BJ (cell line): ENCODE measurements around the gene KRT76. TPM values are rescaled to one million over a fixed set of nuclear protein-coding genes. Genes with fewer than 3 reads are reported as not detected.

Experiments used
- CTCF ChIA-PET: fragments of 350-600 bp; formaldehyde crosslinking; extraction: SDS; loops from one replicate; lab custom pipeline; 2021; ENCODE audit warnings: antibody characterized with exemption, inconsistent platforms; lab: Yijun Ruan, JAX
- POLR2A ChIA-PET: fragments of 300-600 bp; sonication (Branson Sonifier 250); formaldehyde crosslinking; extraction: SDS; loops from one replicate; lab custom pipeline; 2021; ENCODE audit warnings: antibody characterized with exemption; lab: Charles Lee
- DNase-seq: peaks from one replicate; pipeline ENCODE4 v3.0.0-alpha.2; 2011; ENCODE audit warnings: low read depth
- H3K27me3 ChIP-seq: 2 replicates; pipeline ENCODE4 v1.6.0; 2011; ENCODE audit warnings: low read length; ENCODE audit not compliant: control insufficient read depth, insufficient read depth
- H3K36me3 ChIP-seq: 2 replicates; pipeline ENCODE4 v1.5.1; 2011; ENCODE audit warnings: low read length; ENCODE audit not compliant: control insufficient read depth, insufficient read depth
- H3K4me3 ChIP-seq: 2 replicates; pipeline ENCODE4 v1.5.1; 2011; ENCODE audit warnings: low read depth, mild to moderate bottlenecking, control low read depth, low read length
- polyA plus RNA-seq: library from polyadenylated mRNA; depleted of rRNA; stranded (reverse); fragments of >200 nt; gene quantifications from 2 replicates; pipeline ENCODE4 v1.2.3, GENCODE V29; 2011
- TF ChIP-seq, protein P1 (sequence below): IDR thresholded peaks from 2 replicates; pipeline ENCODE4 v1.5.1; 2011; ENCODE audit warnings: low read depth, mild to moderate bottlenecking, control low read depth, inconsistent platforms, low read length, moderate library complexity; ENCODE audit not compliant: insufficient read depth

Gene KRT76
- polyA plus RNA-seq, 1 experiment: not detected

DNA sequence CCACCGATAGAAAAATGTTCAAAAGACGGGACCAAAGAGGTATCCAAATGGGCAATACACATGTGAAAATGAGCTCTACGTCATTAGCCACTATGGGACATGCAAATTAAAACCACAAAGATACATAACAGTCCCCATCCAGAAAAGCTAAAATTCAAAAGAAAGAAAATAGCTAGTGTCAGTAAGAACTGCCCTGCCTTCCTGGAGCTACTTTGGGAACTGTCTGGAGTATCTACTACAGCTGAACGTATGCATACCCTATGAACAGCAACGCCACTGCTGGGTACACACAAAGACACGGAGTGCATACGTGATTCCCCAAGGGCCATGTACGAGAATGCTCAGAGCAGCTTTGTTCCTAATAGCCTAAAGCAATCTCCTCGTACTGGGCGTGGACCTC, 48.0 kb downstream of the KRT76 start:
- TF ChIP-seq, protein P1, sequence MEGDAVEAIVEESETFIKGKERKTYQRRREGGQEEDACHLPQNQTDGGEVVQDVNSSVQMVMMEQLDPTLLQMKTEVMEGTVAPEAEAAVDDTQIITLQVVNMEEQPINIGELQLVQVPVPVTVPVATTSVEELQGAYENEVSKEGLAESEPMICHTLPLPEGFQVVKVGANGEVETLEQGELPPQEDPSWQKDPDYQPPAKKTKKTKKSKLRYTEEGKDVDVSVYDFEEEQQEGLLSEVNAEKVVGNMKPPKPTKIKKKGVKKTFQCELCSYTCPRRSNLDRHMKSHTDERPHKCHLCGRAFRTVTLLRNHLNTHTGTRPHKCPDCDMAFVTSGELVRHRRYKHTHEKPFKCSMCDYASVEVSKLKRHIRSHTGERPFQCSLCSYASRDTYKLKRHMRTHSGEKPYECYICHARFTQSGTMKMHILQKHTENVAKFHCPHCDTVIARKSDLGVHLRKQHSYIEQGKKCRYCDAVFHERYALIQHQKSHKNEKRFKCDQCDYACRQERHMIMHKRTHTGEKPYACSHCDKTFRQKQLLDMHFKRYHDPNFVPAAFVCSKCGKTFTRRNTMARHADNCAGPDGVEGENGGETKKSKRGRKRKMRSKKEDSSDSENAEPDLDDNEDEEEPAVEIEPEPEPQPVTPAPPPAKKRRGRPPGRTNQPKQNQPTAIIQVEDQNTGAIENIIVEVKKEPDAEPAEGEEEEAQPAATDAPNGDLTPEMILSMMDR: no peak
- no peaks in the 10 kb centered on the region; the same call in 1 of the 2 replicates for H3K27me3 ChIP-seq
- H3K36me3 ChIP-seq: no peaks in the 10 kb centered on the region
- no peak overlapping the region for H3K4me3 ChIP-seq
- CTCF ChIA-PET: interaction anchor here (1.3 kb wide), 1 partner anchor 136 kb away, joined by 3 read pairs; no protein-coding TSS in a partner anchor
- DNase-seq: no peak
- POLR2A ChIA-PET: no interaction called here

GRCh38 chr12:52728374-52728773, 48.8 kb downstream of the KRT76 start:
- TF ChIP-seq, protein P1: no peak
- CTCF ChIA-PET: interaction anchor here (1.3 kb wide), 1 partner anchor 137 kb away, joined by 3 read pairs; no protein-coding TSS in a partner anchor
- Histone ChIP-seq H3K36me3 (no peaks in the 10 kb centered on the region), H3K27me3 (no peaks in the 10 kb centered on the region; the same call in 1 of the 2 replicates), H3K4me3 (no peak overlapping the region)
- POLR2A ChIA-PET: no interaction called here
- DNase-seq: no peak

DNA sequence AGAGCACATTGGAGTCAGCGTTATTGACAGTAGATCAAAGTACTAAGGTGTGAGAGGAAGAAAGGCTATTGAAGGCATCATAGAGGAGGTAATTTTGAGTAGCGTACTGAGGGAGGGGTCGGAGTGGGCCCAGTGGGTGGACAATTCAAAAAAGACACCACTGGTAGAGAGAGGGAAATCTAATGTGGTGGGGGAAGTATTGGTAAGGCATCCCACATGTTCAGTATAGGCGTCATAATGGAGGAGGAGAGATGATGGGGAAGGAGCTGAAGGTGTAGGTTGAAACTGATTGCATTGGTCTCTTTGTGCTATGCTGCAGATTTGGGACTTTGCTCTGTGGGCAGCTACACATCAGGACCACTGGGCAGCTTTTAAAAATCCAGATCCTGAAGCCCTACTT, 50.1 kb downstream of the KRT76 start:
- no peak overlapping the region for H3K4me3 ChIP-seq
- no peak for DNase-seq
- ChIA-PET POLR2A (no interaction called here), CTCF (no interaction called here)
- TF ChIP-seq, protein P1: no peak
- no peaks in the 10 kb centered on the region; the same call in 1 of the 2 replicates for H3K27me3 ChIP-seq
- no peaks in the 10 kb centered on the region for H3K36me3 ChIP-seq

GRCh38 chr12:52726451-52726850, 50.7 kb downstream of the KRT76 start:
- TF ChIP-seq, protein P1: no peak
- no peak for DNase-seq
- Histone ChIP-seq H3K36me3 (no peaks in the 10 kb centered on the region), H3K27me3 (no peaks in the 10 kb centered on the region), H3K4me3 (no peak overlapping the region)
- ChIA-PET CTCF (no interaction called here), POLR2A (no interaction called here)

DNA sequence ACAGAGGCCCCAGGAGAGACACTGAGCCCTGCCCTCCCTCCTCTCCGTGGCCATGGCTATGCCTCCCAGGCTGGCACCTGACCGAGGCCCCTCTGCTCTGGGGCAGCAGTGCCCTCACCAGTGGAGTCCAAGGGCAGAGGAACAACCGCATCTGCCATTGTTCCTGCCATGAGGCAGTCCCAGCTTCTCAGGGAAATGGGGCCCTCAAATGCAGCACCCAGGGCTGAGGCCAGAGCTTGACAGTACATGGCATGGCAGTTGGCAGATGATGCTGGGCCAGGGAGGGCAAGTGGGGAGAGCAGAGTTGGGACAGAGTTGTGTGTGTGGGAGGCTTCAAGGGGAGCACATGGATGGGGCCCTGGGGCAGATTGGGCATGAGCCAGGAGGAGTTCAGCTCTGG, 52.8 kb downstream of the KRT76 start:
- ChIA-PET POLR2A (no interaction called here), CTCF (no interaction called here)
- H3K27me3 ChIP-seq: no peaks in the 10 kb centered on the region

More for the DNA sequence above, 52.8 kb downstream of the KRT76 start:
- TF ChIP-seq, protein P1: no peak
- DNase-seq: no peak
- Histone ChIP-seq H3K4me3 (no peak overlapping the region), H3K36me3 (no peaks in the 10 kb centered on the region)
